ENCODE measurements around the gene TMEM151B. TPM values are rescaled to one million over a fixed set of nuclear protein-coding genes. Genes with fewer than 3 reads are reported as not detected.
"Not testable (repeated sequence)": the region's sequence is repeated elsewhere in the genome, so short reads cannot be mapped to it uniquely, and the experiment has no call there.

Gene TMEM151B
- total and polyA plus RNA-seq, 10 of the 15 experiments (the other 5 are each of a cell fraction or from before 2014, with no cell fraction given), result 0.01 to 0.19 (median 0.05) TPM; not detected in 6

GRCh38 chr6:44230034-44230675, 40.1 kb upstream of the TMEM151B start:
- Histone ChIP-seq H3K36me3 (ENCODE audit: control insufficient read depth in 2 of 2, insufficient read depth in 2 of 2, low read length in 1 of 2) (peaks cover 4 to 20% of the 10 kb centered on the region in 2 experiments; a peak in 3 of 4 replicates), H3K27me3 (replicated peaks in 1 of 2; ENCODE audit: control insufficient read depth in 2 of 2, insufficient read depth in 2 of 2, low read length in 1 of 2) (no peaks in the 10 kb centered on the region), H3K79me2 (ENCODE audit: control insufficient read depth, insufficient read depth, low read length) (peaks cover 13% of the 10 kb centered on the region), H3K4me3 (no peak overlapping the region), H4K20me1 (ENCODE audit: control insufficient read depth, insufficient read depth) (no peaks in the 10 kb centered on the region), H3K27ac (ENCODE audit: control insufficient read depth, insufficient read depth) (no peak overlapping the region), H2AFZ (ENCODE audit: control insufficient read depth, low read depth, low read length) (no peak overlapping the region), H3K4me1 (ENCODE audit: control insufficient read depth, insufficient read depth, low read length) (peaks cover 3% of the 10 kb centered on the region), H3K9ac (ENCODE audit: control insufficient read depth, insufficient read depth, low read length) (no peak overlapping the region), H3K4me2 (ENCODE audit: control insufficient read depth, insufficient read depth) (no peak overlapping the region), H3K9me3 (replicated peaks; ENCODE audit: control insufficient read depth, insufficient read depth, low read length) (no peaks in the 10 kb centered on the region)
- no peak for DNase-seq (ENCODE audit: low read depth, low spot score)
- WGBS (ENCODE audit: insufficient coverage, insufficient replicate concordance, low lambda C conversion rate, missing lambda C conversion rate), result over 99% methylated on average over 10 of the region's 10 CpGs
- ChIA-PET POLR2A (interaction anchor here (0.5 to 1.2 kb wide), 3 partner anchors 57 to 618 kb away, joined by 3 read pairs; no protein-coding TSS in a partner anchor), SMC1A (ENCODE audit: uncharacterized antibody, unreplicated experiment) (no interaction called here), CTCF (interaction anchor here (0.5 to 1.9 kb wide), 2 partner anchors 57 to 79 kb away, joined by 3 to 5 read pairs; no protein-coding TSS in a partner anchor), RAD21 (ENCODE audit: unreplicated experiment) (no interaction called here)
- BruUV-seq (replicated peaks), result no TSS peak
- no peak for ATAC-seq
- FAIRE-seq, result no peak
- intact Hi-C loops (cut with micrococcal nuclease; ENCODE audit: unreplicated experiment) (no loop called here), in situ Hi-C loops (cut with MboI) (loop anchor here (10.0 kb wide), 1 partner anchor 125 kb away; no protein-coding TSS in a partner anchor)
- TF ChIP-seq RBBP5 (conservative IDR thresholded peaks at IDR 0.05) (no peak), ZNF207 (IDR thresholded peaks at IDR 0.05; ENCODE audit: borderline replicate concordance) (no peak), MYB (IDR thresholded peaks at IDR 0.05; ENCODE audit: borderline replicate concordance, low read depth, low read length) (no peak), ZNF687 (IDR thresholded peaks at IDR 0.05) (no peak), RB1 (IDR thresholded peaks at IDR 0.05; ENCODE audit: borderline replicate concordance) (no peak), NRF1 (conservative IDR thresholded peaks at IDR 0.05; ENCODE audit: low read depth, low read length) (no peak), TCF12 (IDR thresholded peaks at IDR 0.05; ENCODE audit: low read depth, low read length) (no peak), E2F8 (IDR thresholded peaks at IDR 0.05; ENCODE audit: low read depth, partially characterized antibody) (no peak)

GRCh38 chr6:44231426-44231825, 38.8 kb upstream of the TMEM151B start:
- BruUV-seq (replicated peaks); H3K4me2 ChIP-seq (ENCODE audit: control insufficient read depth, insufficient read depth); H2AFZ ChIP-seq (ENCODE audit: control insufficient read depth, low read depth, low read length); POLR2A ChIA-PET; H3K79me2 ChIP-seq (ENCODE audit: control insufficient read depth, insufficient read depth, low read length); H3K27ac ChIP-seq (ENCODE audit: control insufficient read depth, insufficient read depth); intact Hi-C loops (cut with micrococcal nuclease; ENCODE audit: unreplicated experiment); FAIRE-seq; RAD21 ChIA-PET (ENCODE audit: unreplicated experiment); H3K4me1 ChIP-seq (ENCODE audit: control insufficient read depth, insufficient read depth, low read length); ATAC-seq; H3K9ac ChIP-seq (ENCODE audit: control insufficient read depth, insufficient read depth, low read length); SMC1A ChIA-PET (ENCODE audit: uncharacterized antibody, unreplicated experiment); H3K4me3 ChIP-seq; H3K27me3 ChIP-seq (replicated peaks in 1 of 2; ENCODE audit: control insufficient read depth in 2 of 2, insufficient read depth in 2 of 2, low read length in 1 of 2); DNase-seq (ENCODE audit: low read depth, low spot score); H4K20me1 ChIP-seq (ENCODE audit: control insufficient read depth, insufficient read depth); H3K9me3 ChIP-seq (replicated peaks; ENCODE audit: control insufficient read depth, insufficient read depth, low read length): not testable (repeated sequence)
- peaks cover 4 to 20% of the 10 kb centered on the region in 2 experiments; a peak in 3 of 4 replicates for H3K36me3 ChIP-seq (ENCODE audit: control insufficient read depth in 2 of 2, insufficient read depth in 2 of 2, low read length in 1 of 2)
- 89% methylated on average over 9 of the region's 9 CpGs for WGBS (ENCODE audit: insufficient coverage, insufficient replicate concordance, low lambda C conversion rate, missing lambda C conversion rate)
- in situ Hi-C loops (cut with MboI), result loop anchor here (10.0 kb wide), 1 partner anchor 127 kb away; no protein-coding TSS in a partner anchor
- CTCF ChIA-PET, result interaction anchor here (0.8 to 5.5 kb wide), 2 partner anchors 14 to 59 kb away, joined by 3 to 39 read pairs; partner anchors contain the start of gene HSP90AB1

Data from GM12878 (cell line).